SK-N-SH treated with all-trans-retinoic acid at 6 μM for 48 hours (cell line): ENCODE results near the gene PTPN7.

ENCODE experiments used
- ATAC-seq: fragments of 200-7000 bp; cut with Tn5 transposase; 3 replicates; pipeline ENCODE4 v1.9.1; 2020; ENCODE audit warnings: mild to moderate bottlenecking, moderate library complexity
- ARNTL ChIP-seq: fragments of 450-650 bp; formaldehyde crosslinking; IDR thresholded peaks from 2 replicates; pipeline ENCODE4 v1.5.0; 2020; ENCODE audit warnings: low read depth, mild to moderate bottlenecking, moderate library complexity, borderline replicate concordance
- BACH2 ChIP-seq: fragments of 250-450 bp; sonication (Bioruptor Pico); IDR thresholded peaks from 2 replicates; pipeline ENCODE4 v1.9.0; 2021; ENCODE audit warnings: mild to moderate bottlenecking, borderline replicate concordance
- CREB5 ChIP-seq: fragments of 250-450 bp; sonication (Bioruptor Pico); IDR thresholded peaks from 2 replicates; pipeline ENCODE4 v1.5.1; 2020; ENCODE audit warnings: low read depth, mild to moderate bottlenecking, moderate library complexity
- CSDC2 ChIP-seq: fragments of 250-450 bp; sonication (Bioruptor Pico); IDR thresholded peaks from 2 replicates; pipeline ENCODE4 v1.5.0; 2020; ENCODE audit warnings: mild to moderate bottlenecking, moderate library complexity
- CSRNP3 ChIP-seq: fragments of 250-450 bp; sonication (Bioruptor Pico); IDR thresholded peaks from 2 replicates; pipeline ENCODE4 v1.5.1; 2021; ENCODE audit warnings: mild to moderate bottlenecking, moderate library complexity
- ESRRG ChIP-seq: fragments of 250-450 bp; sonication (Bioruptor Pico); IDR thresholded peaks from 2 replicates; pipeline ENCODE4 v1.6.1; 2021; ENCODE audit warnings: mild to moderate bottlenecking
- GLIS3 ChIP-seq: fragments of 250-450 bp; sonication (Bioruptor Pico); IDR thresholded peaks from 2 replicates; pipeline ENCODE4 v1.5.0; 2020; ENCODE audit warnings: mild to moderate bottlenecking, moderate library complexity
- ISL1 ChIP-seq: fragments of 250-450 bp; sonication (Bioruptor Pico); IDR thresholded peaks from 2 replicates; pipeline ENCODE4 v2.1.2; 2022; ENCODE audit warnings: mild to moderate bottlenecking, moderate library complexity
- OSR1 ChIP-seq: fragments of 250-450 bp; sonication (Bioruptor Pico); IDR thresholded peaks from 2 replicates; pipeline ENCODE4 v1.8.0; 2022; ENCODE audit warnings: moderate library complexity, mild to moderate bottlenecking, inconsistent platforms
- PATZ1 ChIP-seq: fragments of 250-450 bp; sonication (Bioruptor Pico); IDR thresholded peaks from 2 replicates; pipeline ENCODE4 v1.8.0; 2020; ENCODE audit warnings: mild to moderate bottlenecking, moderate library complexity, borderline replicate concordance
- PPARA ChIP-seq: fragments of 250-450 bp; sonication (Bioruptor Pico); IDR thresholded peaks from 2 replicates; pipeline ENCODE4 v1.5.0; 2020; ENCODE audit warnings: mild to moderate bottlenecking, borderline replicate concordance
- RARB ChIP-seq: fragments of 250-450 bp; sonication (Bioruptor Pico); IDR thresholded peaks from 2 replicates; pipeline ENCODE4 v1.8.0; 2021; ENCODE audit warnings: mild to moderate bottlenecking, moderate library complexity
- SNAI2 ChIP-seq: fragments of 250-450 bp; sonication (Bioruptor Pico); IDR thresholded peaks from 2 replicates; pipeline ENCODE4 v1.5.0; 2020; ENCODE audit warnings: mild to moderate bottlenecking, moderate library complexity
- TCF4 ChIP-seq: fragments of 250-450 bp; sonication (Bioruptor Pico); IDR thresholded peaks from 2 replicates; pipeline ENCODE4 v1.8.0; 2021; ENCODE audit warnings: mild to moderate bottlenecking, moderate library complexity, borderline replicate concordance
- TOX ChIP-seq: fragments of 250-450 bp; sonication (Bioruptor Pico); IDR thresholded peaks from 2 replicates; pipeline ENCODE4 v1.8.0; 2021; ENCODE audit warnings: mild to moderate bottlenecking, moderate library complexity, borderline replicate concordance
- ZC3H10 ChIP-seq: fragments of 250-450 bp; sonication (Bioruptor Pico); IDR thresholded peaks from 2 replicates; pipeline ENCODE4 v1.5.1; 2021; ENCODE audit warnings: mild to moderate bottlenecking, moderate library complexity
- ZFP30 ChIP-seq: fragments of 450-650 bp; formaldehyde crosslinking; IDR thresholded peaks from 2 replicates; pipeline ENCODE4 v1.5.0; 2022; ENCODE audit warnings: mild to moderate bottlenecking, moderate library complexity
- ZNF70 ChIP-seq: fragments of 450-650 bp; formaldehyde crosslinking; IDR thresholded peaks from 2 replicates; pipeline ENCODE4 v1.5.0; 2020; ENCODE audit warnings: mild to moderate bottlenecking, moderate library complexity
- ZNF8 ChIP-seq: fragments of 450-650 bp; formaldehyde crosslinking; IDR thresholded peaks from 2 replicates; pipeline ENCODE4 v1.5.0; 2020; ENCODE audit warnings: mild to moderate bottlenecking, moderate library complexity
- TF ChIP-seq, protein P1 (sequence below): fragments of 250-450 bp; sonication (Bioruptor Pico); IDR thresholded peaks from 2 replicates; pipeline ENCODE4 v1.8.0; 2021; ENCODE audit warnings: low read depth, mild to moderate bottlenecking, moderate library complexity, borderline replicate concordance
- TF ChIP-seq, protein P2 (sequence below): fragments of 250-450 bp; sonication (Bioruptor Pico); IDR thresholded peaks from 2 replicates; pipeline ENCODE4 v1.5.0; 2020; ENCODE audit warnings: mild to moderate bottlenecking, moderate library complexity

The PTPN7 gene

DNA sequence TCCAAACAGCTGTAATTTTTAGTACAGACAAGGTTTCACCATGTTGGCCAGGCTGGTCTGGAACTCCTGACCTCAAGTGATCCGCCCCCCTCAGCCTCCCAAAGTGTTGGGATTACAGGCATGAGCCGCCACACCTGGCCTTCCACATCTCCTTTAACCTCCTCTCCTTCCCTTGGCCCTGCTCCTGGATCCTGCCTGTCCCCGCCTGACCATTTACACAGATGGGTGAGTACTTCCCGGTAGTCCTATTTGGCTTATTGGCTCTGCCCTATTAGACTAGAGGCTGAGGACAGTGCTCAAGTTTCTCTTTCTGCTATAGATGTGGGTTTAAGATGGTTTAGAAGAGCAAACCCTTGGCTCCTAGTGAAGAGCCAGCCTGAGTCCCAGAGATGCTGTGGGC, 7.1 kb downstream of the PTPN7 start:
- ATAC-seq = no peak
- TF ChIP-seq ARNTL (no peak), RARB (CRISPR knock-in tag) (no peak), ZNF8 (CRISPR knock-in tag) (no peak), GLIS3 (CRISPR knock-in tag) (no peak), ZC3H10 (no peak)
- TF ChIP-seq, protein P1, sequence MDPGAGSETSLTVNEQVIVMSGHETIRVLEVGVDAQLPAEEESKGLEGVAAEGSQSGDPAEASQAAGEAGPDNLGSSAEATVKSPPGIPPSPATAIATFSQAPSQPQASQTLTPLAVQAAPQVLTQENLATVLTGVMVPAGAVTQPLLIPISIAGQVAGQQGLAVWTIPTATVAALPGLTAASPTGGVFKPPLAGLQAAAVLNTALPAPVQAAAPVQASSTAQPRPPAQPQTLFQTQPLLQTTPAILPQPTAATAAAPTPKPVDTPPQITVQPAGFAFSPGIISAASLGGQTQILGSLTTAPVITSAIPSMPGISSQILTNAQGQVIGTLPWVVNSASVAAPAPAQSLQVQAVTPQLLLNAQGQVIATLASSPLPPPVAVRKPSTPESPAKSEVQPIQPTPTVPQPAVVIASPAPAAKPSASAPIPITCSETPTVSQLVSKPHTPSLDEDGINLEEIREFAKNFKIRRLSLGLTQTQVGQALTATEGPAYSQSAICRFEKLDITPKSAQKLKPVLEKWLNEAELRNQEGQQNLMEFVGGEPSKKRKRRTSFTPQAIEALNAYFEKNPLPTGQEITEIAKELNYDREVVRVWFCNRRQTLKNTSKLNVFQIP (CRISPR knock-in tag) = no peak

- TF ChIP-seq, protein P2, sequence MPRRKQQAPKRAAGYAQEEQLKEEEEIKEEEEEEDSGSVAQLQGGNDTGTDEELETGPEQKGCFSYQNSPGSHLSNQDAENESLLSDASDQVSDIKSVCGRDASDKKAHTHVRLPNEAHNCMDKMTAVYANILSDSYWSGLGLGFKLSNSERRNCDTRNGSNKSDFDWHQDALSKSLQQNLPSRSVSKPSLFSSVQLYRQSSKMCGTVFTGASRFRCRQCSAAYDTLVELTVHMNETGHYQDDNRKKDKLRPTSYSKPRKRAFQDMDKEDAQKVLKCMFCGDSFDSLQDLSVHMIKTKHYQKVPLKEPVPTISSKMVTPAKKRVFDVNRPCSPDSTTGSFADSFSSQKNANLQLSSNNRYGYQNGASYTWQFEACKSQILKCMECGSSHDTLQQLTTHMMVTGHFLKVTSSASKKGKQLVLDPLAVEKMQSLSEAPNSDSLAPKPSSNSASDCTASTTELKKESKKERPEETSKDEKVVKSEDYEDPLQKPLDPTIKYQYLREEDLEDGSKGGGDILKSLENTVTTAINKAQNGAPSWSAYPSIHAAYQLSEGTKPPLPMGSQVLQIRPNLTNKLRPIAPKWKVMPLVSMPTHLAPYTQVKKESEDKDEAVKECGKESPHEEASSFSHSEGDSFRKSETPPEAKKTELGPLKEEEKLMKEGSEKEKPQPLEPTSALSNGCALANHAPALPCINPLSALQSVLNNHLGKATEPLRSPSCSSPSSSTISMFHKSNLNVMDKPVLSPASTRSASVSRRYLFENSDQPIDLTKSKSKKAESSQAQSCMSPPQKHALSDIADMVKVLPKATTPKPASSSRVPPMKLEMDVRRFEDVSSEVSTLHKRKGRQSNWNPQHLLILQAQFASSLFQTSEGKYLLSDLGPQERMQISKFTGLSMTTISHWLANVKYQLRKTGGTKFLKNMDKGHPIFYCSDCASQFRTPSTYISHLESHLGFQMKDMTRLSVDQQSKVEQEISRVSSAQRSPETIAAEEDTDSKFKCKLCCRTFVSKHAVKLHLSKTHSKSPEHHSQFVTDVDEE (CRISPR knock-in tag) = no peak
- TF ChIP-seq, protein P1 (CRISPR knock-in tag) = no peak
- TF ChIP-seq BACH2 = no peak
- ATAC-seq = no peak
Measured at GRCh38 chr1:202152399-202152798, 8.0 kb downstream of the PTPN7 start.

DNA sequence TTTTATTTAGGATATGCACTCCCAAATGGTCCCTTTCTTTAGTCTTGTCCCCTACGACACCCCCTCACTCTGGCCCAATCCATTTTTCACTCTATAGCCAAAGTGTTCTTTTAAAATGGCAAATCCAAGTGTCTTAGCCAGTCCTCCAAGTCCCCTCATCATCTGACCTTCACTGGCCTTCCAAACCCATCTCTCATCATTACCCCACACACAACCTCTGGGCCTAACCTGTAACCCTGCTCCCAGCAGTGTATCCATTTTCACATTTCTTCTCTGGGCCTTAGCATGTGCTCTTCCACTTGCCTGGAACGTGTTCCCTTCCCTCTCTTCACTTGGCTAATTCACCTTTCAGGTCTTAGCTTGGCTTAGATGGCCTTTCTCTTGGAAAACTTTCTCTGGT, 9.4 kb downstream of the PTPN7 start:
- TF ChIP-seq SNAI2 (CRISPR knock-in tag) = no peak
- TF ChIP-seq TCF4 (CRISPR knock-in tag) = no peak
- no peak for TF ChIP-seq ISL1
- TF ChIP-seq ZFP30 (CRISPR knock-in tag) = no peak
- no peak for TF ChIP-seq ZNF70
- no peak for TF ChIP-seq RARB (CRISPR knock-in tag)
- TF ChIP-seq PPARA = no peak
- TF ChIP-seq, all 23 proteins: peak for 0
- no peak for ATAC-seq

DNA sequence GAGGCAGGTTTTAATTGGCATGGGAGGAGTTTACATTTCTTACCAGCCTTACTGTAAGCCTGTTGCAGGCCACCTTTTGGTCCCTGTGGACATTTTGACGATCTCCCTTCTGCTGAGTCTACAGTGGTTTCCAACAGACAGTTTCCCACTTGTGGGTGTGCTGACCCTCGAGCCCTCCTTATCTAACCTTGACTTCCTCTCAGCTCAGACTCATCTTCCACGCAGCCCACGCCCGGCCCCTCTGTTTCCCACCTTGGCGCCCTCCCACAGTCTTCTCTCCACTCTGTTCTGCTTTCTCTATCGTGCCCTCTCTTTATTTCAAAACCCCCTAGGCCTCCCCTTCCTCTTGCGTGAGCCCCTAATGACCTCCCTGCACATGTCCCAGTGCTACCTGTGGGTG, 9.8 kb downstream of the PTPN7 start:
- TF ChIP-seq CSDC2 (CRISPR knock-in tag) (no peak), BACH2 (no peak), ZC3H10 (no peak), ESRRG (CRISPR knock-in tag) (no peak), TOX (CRISPR knock-in tag) (no peak), CREB5 (CRISPR knock-in tag) (no peak), GLIS3 (CRISPR knock-in tag) (no peak), ISL1 (no peak), OSR1 (CRISPR knock-in tag) (no peak), PPARA (no peak), RARB (CRISPR knock-in tag) (no peak), ZFP30 (CRISPR knock-in tag) (no peak), ARNTL (no peak), PATZ1 (CRISPR knock-in tag) (no peak), CSRNP3 (CRISPR knock-in tag) (no peak)
- TF ChIP-seq, protein P2 (CRISPR knock-in tag) = no peak
- no peak for ATAC-seq
